Erythroblast (primary cell): Measurements from ENCODE around the gene PKLR.

Experiments
- GATA1 ChIP-seq: IDR thresholded peaks from 2 replicates; pipeline ENCODE4 v1.6.1; 2011; ENCODE audit warnings: low read depth, mild to moderate bottlenecking, control low read depth, low read length, moderate library complexity
- POLR2A ChIP-seq: IDR thresholded peaks from 2 replicates; pipeline ENCODE4 v1.6.1; 2011; ENCODE audit warnings: mild to moderate bottlenecking, low read length

GRCh38 chr1:155300553-155301329 is 497 bp downstream of the PKLR start:
- no peak for TF ChIP-seq POLR2A
- TF ChIP-seq GATA1, result no peak
